ENCODE results near the gene CDKAL1.
"Not testable (repeated sequence)": the region's sequence is repeated elsewhere in the genome, so short reads cannot be mapped to it uniquely, and the experiment has no call there.

CDKAL1 gene

DNA sequence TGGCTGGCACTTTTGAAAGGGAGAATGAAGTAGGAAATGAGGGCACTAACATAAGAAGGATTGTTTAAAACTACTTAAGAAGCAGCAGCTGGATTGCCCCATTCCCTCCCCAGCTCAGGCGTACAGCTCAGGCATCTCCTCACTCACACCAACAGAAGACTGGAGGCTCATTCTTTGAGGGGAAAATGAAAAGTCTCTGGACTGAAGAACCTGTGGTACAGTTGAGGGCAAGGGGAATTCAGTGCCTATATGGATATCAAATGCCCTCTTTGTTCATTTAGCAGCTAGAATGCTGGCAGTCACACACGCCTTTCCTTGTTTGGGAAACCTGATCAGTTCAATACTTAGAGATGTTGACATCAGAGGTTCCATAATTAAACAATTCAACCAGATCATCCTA lies 557.2 kb downstream of the CDKAL1 start:
- no peak for DNase-seq

DNA sequence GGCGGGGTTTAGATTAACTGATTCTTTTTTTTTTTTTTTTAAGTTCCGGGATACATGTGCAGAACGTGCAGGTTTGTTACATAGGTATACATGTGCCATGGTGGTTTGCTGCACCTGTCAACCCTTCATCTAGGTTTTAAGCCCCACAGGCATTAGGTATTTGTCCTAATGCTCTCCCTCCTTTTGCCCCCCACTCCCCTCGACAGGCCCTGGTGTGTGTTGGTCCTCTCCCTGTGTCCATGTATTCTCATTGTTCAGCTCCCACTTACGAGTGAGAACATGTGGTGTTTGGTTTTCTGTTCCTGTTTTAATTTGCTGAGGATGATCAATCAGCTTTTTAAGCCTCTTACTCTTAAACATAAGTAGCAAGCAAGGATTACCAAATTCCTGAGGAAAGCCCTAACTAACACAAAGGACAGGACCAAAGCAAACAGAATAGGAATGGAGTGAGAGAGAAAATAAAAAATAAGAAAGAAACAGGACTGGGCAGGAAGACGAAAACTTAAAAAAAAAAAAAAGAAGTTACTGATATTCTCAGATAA lies 558.0 kb downstream of the CDKAL1 start:
- not testable (repeated sequence) for DNase-seq

DNA sequence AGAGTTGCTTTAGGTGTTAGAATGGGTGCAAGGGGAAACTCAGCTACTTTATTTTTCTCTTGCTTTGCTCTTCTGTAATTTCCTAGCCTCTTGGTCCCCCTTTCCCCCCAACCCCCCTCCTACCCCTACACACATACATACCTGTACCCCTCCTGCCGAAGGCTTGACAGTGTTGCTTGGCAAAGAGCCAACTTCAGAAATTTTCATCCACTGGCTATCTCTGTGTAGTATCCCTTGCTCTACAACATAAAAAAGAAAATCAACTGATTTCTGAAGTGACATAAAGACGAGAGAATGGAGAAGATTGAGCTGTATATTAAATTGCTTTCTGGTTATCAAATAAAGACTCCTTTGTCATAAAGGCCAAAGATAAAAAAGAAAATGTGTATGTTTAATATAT lies 561.2 kb downstream of the CDKAL1 start:
- DNase-seq: no peak

DNA sequence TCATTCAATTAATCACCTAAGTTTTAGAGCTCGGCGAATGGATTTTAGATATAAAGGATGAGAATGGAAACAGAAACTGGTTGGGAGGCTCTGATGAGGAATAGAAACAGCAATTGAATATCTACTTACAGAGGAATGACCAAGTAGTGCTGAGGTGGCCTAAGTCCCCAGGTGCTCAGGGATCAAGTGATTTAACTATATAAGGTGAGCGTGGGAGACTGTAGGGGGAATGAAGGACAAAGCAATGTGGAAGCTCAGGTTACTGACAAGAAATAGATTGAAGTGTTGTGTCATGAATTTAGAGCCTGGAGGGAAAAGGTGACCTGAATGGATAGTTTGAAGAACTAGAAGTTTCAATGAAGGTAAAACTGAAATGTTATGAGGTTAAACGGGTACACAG lies 563.9 kb downstream of the CDKAL1 start:
- no peak for DNase-seq

DNA sequence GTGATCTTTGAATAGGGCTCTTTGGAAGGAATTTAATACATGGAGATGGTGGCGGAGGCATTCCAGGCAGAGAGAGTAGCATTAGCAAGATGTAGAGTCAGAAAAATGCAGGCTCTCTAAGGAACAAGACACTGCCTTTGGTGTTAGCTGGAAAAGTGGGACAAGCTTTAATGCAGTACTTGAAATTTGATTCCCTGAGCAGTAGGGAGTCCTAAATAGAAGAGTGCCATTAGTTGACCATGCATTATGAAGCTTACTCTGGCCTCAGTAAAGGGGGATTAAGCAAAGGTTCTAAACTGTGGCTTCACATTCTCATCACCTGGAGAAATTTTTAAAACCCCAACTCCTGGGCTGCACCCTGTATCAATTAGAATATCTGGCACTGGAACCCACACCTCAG lies 564.5 kb downstream of the CDKAL1 start:
- DNase-seq: no peak

DNA sequence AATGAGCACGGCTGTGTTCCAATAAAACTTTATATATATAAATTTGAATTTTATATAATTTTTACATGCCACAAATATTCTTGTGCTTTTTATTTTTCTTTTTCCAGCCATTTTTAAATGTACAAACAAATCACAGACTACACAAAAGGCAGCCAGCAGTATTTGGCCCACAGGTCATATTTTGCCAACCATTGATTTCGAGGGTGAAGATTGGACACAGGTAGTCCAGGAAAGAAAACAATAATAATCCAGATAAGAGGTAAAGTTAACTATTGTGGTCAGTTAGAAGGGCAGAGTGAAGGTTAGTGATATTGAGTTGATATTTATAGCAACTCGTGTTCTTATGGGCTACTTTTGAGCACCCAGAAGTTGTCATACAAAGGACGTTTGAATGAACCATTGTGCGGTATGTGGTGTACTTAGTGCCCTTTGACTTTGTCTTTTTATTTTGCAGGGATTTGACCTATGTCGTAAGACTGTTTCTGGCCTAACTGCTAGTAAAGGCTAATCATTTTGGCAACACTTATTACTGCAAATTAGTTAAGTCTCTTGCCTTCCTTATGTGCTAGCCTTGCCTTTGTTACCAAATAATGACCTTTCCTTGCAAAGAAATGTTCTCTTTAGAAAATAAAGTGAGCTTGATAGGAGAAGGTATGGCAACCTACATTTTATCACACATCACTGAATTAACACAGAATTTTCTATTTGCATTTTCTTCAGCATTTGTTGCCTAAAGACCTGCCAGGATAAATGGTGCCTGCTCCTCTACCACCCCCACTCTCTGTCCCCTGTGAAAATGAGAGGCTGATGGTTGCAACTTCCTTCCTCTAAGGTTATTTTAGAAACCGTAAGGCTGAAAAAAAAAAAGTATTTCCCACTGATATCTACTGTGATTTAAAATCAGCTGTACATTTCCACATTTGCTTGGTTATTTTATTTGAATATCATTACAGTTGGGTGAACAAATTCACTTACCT lies 565.4 kb downstream of the CDKAL1 start:
- no peak for DNase-seq

DNA sequence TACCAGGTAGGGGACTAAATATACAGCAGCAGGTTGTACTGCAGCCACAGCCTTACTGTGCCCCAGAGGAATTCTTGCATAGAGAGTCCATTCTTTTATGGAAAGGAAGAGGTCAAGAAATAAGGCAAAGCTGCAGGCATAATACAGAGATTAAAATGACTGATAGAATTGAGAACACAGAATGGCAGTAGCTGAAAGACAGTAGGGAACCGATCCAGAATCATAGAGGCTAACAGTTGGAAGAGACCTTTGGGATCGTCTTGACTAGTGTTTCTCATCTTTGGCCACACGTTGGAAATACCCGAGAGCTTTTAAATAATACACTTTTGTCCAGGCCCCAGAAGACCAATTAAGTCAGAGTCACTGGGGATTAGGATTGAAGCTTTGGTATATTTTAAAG lies 566.7 kb downstream of the CDKAL1 start:
- no peak for DNase-seq

DNA sequence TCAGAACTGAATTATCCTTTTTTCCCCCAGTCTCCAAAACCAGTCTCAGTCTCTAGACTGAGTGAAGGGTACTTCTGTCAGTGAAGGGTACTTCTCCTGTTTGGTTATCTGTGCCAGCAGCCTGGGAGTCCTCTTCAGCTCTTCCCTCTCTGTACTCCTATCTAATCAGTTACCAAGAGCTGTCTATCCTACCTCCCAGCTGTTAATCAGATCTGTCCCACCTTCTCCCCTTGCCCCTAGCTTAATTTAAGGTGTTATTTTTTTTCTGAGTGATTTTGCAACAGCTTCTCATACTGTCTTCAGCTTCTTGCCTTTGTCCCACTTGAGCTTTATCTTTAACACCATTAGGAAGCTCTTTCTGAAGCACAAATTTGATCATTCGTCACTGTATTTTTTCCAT lies 567.4 kb downstream of the CDKAL1 start:
- peak; percentile 20 for DNase-seq

DNA sequence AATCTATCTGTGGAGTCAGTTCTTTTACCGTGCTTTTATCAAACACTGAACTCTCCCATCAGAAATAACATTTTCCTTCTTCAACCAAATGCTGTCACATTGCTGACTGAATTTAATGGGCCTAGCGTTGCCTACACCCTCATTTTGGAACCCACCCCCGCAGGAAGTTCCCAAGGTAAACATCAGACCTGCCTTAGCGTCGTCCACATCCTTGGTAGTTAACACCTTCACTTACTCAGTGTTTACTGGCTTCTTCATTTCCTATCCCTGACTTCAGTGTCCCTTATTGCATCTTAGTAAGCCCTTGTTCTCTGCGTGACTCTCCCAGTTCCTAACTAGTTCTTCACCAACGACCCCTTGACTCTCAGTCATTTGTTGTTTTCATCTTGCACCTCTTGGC lies 567.9 kb downstream of the CDKAL1 start:
- no peak for DNase-seq

DNA sequence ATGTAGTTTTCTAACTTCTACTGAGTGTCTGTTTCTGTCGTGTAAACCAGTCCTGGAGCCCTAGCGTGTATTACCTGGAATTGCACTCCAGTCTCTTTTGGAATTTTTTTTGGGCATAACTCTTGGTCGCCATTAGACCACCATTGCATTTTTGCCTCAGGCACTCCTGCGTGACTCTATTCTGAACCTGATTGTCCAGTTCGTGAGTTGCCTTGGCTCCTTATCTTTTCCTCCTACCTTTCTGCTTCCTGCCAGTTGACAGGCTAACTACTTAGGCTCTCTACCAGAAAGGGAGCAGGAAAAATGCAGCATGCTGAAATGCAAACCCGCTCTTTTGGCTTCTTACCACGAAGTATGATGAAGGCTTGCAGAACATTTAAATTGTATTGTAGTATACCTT lies 568.4 kb downstream of the CDKAL1 start:
- DNase-seq: no peak

DNA sequence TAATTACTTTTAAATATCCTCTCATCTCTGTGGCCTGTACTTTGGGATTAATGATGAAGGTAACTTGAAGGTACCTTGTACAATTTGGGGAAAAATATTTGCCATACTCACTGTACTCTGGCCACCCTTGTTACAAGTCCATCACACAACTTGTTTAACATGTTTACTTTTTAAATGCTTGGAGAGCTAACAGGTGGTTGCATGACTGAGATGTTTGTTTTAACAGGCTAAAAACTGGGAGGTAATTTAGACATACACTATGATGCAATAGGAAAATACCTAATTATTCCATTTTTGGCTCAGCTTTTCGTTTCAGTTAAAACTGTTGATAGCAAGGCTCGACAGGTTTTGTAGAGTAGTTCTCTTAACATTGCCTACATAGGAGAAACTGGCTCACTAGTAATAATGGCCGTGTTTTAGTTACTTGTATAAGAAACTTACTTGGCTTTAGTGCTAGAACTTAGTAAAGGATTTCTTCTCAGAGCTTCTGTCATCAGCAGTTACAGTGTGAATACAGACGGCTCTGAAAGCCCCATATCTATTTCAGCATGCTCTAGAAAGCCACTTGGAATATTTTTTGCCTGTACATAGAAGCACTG lies 569.5 kb downstream of the CDKAL1 start:
- peak; percentile 44 for DNase-seq

DNA sequence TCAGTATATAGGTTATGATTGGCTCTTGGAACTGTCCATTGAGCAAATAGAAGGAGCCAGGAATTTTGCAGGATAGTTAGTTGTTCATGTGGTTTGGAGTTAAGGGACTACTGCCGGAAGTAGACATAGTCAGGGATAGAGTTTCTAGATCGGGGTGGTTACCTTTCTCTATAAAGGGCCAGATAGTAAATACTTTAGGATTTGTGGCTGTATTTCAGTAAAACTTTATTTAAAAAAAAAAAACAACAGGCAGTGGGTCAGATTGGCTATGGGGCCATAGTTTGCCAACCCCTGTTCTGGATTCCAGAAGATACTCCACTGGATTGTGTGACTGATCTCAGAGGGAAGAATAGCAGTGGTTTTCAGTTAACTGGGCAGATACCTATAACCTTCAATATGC lies 570.0 kb downstream of the CDKAL1 start:
- no peak for DNase-seq

DNA sequence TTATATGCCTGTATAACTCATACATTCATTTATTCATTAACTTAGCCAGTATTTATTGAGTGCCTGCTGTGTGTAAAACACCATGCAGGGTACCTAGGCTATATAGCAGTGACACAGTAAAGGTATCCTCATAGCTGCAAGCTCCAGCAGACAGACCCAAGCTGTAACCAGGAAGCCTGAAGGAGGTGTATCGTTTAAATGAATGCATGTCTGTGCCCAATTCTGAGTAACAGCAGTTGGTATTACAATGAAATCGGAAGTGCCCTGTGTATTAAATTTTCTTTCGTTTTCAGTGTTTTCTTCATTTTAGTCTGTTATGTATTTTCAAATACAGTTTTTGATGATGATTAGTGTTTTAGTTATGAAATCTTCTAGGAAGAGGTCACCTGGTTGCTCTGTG lies 573.5 kb downstream of the CDKAL1 start:
- DNase-seq: no peak

DNA sequence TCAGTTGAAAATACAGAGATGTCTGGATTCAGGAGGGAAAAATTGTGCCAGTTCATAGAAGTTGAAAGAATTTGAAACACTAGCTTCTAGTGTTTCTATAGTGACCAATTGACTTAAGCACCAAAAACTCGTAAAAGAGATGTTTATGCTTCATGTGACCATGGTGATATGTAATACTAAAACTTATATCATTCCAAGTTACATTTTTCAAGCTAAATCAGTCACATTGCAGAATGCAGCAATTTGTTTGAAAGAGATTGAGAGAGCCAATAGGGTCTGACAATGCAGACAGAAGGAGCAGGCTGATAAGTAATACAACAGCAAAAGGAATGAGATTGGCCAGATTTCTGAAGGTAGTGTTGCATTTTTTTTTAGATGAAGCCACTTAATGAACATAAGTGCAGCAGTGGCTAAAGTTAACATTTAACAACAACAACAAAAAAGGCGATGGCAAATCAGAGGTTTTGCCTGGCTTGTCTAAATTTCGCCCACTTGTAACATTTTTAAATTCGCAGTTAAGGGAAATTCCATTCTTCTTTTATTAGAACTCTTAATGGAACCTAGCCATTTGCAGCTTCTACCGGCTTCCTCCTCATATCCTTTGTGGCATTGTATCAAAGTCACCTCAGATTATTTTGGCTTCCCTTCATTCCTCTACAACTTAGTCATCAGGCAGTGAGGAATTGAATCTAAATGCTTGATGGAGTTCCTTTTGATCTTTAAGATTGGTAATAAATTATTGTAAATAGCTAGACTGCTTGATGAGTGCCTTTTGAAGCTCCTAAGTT lies 575.3 kb downstream of the CDKAL1 start:
- no peak for DNase-seq

DNA sequence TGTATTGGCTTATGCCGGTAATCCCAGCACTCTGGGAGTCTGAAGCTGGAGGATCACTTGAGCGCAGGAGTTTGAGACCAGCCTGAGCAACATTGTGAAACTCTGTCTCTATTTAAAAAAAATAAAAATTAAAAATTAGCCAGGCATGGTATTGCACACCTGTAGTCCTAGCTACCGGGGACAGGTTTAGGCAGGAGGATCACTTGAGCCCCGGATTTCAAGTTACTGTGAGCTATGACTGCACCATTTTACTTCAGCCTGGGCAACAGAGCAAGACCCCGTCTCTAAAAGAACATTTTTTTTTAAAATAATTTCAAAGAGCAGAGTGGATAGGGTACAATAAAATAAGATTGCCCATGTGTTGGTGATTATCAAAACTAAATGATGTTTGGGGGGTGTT lies 576.4 kb downstream of the CDKAL1 start:
- no peak for DNase-seq

DNA sequence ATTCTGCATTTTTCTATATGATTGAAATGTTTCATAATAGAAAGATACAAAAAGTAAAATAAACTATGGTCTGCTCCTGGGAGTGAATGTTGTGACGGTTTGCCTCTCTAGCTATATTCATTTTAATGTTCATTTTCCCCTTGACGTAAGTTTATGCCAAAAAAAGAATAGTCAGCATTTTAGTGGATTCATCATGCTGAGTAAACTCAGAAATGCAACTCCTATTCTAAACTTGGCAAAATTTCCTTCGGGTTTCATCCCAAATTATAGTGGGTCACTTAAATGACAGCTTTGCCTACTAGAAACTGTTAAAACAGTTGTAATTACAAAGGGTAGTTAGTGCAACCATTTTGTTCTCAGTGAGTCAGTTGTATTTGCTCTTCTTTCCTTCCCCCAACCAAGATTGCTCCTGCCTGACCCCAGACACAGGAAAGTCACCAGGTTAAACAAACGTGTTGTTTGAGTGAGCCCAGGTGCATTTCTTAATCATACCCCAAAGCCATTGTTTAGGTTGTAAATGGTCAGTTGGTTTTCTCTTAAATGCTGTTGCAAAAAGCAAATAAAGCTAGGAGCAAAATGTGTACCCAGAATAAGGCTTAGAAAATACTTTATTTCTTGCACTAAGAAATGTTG lies 577.0 kb downstream of the CDKAL1 start:
- peak; percentile 40 for DNase-seq

DNA sequence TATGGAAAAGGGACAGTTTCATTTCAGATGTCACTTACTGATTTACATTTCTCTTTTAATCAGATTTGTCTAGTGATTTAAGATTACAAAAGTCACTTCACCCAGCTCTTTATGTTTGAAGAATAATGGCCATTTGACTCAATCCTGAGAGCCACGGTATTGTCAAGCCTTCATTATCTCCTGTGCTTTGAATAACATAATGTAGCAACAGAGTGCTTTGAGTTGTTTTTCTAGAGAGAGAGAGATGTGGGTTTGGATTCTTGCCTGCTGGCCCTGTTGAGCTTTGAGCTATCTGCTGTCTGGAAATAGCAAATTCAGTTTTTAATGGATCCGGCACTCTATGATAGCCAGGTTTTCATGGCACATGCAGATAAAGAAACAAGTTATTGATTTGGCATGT lies 580.9 kb downstream of the CDKAL1 start:
- DNase-seq: no peak

DNA sequence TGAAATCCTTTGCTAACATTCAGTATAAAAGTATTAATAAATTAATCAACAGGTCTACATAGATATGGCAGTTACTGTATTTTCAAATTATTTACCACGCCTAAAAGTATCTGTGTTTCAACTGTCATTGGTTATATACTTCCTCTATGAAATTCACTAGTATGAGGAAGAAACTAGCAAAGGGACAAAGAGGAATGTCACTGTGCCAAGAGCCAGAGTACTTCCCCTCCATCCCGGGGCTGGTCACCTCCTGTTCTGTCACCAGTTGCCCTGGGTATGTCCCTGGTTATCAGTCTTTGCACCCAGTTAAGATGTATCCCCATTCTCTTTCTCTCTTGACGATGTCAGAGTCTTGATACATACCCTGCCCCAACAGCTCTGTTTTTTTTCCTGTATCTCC lies 582.5 kb downstream of the CDKAL1 start:
- no peak for DNase-seq

DNA sequence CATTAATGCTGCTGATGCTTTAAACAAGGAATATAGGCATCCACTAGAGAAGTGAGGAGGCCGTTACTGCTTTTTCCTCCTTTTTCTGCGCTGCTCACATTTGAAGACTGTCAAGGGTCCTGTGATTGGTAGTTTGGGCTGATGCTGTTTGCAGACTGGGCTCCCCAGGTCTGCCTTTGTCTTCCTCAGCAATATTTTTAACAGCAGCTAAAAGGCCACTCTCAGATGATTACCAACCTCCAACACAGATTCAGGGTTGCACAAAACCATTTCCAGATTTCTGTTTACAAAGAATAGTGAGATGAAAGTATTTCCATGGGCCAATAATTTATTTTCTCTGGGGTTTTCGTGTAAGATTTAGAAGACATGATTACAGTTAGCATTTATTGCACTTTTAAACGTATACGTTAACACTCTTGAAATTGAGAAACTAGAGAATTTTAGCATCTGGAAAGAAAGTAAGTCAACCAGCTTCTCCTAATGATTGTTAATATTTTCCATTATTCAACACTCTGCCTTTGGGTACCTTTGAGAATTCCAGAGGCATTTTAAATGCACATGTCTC lies 584.0 kb downstream of the CDKAL1 start:
- DNase-seq: no peak

DNA sequence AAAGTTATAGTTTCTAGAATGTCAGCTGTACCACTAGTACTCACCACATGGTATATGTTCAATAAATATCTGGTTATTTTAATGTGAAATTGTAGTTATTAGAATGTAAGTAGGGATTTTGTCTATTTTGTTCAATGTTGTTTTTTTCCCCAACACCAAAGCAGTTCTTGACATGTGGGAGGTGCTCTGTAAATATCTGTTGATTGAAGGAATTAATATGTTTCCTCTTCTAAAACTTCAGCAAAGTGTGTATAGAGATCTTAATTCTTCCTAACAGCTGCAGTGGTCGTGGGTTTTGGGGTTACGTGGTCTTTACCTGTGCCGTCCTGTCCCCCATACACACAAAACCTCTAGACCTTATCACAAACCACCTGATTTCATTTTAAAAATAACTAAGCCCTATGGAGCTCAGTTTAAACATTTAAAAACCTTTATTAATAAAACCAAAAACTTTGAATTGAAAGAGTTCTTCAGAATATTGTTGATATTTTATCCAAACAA lies 587.4 kb downstream of the CDKAL1 start:
- DNase-seq: no peak

DNA sequence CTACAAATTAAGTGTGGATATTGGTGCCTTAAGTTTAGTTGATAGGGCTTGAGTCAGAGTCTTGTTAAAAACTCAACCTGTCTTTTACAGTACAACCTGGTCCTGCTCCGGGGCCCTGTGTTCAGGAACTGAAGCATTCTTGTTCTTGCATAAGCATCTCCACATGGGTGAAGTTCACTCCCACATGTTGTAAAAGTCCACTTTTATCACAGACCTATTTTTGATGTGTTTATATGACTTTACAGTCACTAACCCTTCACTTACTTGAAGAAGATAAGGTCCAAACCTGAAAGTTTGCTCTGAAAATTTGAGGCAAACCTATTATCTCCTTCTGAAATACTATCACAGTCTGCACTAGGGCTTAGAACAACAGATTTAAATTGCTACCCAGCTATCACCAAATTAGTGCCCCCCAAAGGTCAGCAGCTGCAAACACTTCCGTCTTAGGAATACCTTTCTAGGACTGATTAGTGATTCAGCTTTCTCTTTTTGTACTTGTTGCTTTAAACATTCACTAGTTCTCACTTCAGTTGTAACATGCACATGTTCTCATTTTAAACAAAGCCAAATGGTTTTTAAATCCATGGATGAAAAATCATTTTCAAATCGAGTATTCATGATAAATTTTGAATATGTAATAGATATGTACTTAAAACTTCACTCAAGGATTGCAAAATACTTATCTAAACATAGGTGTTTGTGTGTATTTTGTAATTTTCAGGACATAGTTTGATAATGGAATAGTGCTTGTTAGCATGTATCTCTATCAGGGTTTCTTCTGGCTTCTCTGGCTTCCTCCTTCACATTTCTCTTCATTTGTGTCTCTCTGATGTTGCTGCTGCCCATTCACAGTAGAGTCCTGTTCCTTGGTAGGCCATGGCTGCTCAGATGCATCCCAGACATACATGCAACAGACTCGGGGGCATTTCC lies 589.5 kb downstream of the CDKAL1 start:
- no peak for DNase-seq
